ENCODE data around the gene AK5. TPM values are rescaled to one million over a fixed set of nuclear protein-coding genes. Genes with fewer than 3 reads are reported as not detected.

AK5 gene
- total and polyA plus RNA-seq, 2 donors: 0.79 to 6.5 TPM

DNA sequence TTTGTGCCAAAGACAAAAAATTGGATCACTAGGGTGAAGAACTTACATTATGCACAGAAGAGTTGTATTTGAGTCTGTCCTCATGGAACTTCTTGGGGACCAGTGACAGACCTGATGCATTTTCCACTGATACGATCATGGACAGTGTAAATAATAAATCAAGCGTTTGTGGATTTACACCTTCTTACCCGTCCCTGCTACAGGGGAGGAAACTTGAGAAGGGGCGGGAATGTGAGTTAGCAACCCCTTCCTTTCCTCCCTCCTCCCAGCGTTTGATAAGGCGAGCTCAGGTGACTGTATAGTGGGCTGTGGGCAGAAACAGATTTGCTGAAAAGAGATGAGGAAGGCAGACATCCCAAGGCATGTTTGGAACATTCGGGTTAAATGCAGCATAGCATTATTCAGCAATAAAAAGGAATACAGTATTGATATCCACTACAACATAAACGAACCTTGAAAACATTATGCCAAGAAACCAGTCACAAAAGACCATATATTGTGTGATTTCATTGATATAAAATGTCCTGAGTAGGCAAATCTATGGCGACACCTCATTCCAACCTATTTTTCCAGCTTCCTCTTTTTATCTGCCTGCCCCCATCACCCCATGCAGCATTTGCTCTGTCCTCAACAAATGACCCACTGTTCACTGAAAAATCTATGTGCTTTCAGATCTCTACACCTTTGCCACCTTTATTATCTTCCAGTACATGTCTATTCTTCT lies 271.9 kb downstream of the AK5 start:
- 43% methylated on average over 9 of the region's 9 CpGs for WGBS
- H3K4me3 ChIP-seq (ENCODE audit: low read depth, low read length): no peak overlapping the region
- DNase-seq (ENCODE audit: extremely low spot score): no peak

DNA sequence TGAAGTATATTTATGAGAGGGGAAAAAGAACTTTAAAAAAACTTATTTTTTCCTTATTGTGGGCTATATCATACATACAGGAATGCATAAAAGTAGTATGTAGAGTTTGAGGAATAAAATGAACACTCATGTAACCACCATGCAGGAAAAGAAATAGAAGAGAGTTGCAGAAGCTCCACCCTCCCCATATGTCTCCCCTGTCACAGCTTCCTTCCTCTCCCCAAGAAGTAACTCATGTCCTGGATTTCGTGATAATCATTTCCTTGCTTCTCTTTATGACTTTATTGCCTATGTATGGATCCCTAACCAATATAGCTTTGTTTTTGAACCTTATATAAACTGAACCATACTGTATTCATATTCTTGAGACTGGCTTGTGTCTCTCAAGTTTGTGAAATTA lies 274.2 kb downstream of the AK5 start:
- H3K36me3 ChIP-seq (ENCODE audit: insufficient read depth): no peaks in the 10 kb centered on the region
- H3K4me3 ChIP-seq (ENCODE audit: low read depth, low read length): no peak overlapping the region
- H3K27ac ChIP-seq (ENCODE audit: low read depth): no peak overlapping the region
- DNase-seq (ENCODE audit: extremely low spot score): no peak
- WGBS: 50% methylated on average over 1 of the region's 1 CpG
- H3K4me1 ChIP-seq (ENCODE audit: insufficient read depth): no peaks in the 10 kb centered on the region

More for the DNA sequence above, 271.9 kb downstream of the AK5 start:
- no peaks in the 10 kb centered on the region for H3K36me3 ChIP-seq (ENCODE audit: insufficient read depth)
- H3K4me1 ChIP-seq (ENCODE audit: insufficient read depth): no peaks in the 10 kb centered on the region
- no peak overlapping the region for H3K27ac ChIP-seq (ENCODE audit: low read depth)

DNA sequence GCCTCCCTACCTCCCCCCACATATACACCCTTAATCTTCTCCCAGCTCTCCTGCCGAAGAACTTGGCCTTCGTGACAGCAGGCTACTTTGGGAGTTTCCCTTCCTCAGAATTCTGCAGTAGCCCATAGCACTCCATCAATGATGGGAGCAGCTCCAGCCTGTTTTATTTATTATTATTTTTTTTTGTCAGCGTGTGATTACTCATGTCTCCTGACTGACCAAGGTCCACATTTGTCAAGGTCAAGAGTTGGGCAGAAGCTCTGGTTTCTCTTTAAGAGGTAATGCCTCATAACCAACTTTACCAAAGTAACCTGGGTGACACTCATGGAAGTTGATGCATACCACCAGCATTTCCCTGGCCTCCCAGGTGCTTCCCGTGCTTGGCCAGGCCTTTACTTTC lies 275.2 kb downstream of the AK5 start:
- H3K36me3 ChIP-seq (ENCODE audit: insufficient read depth): no peaks in the 10 kb centered on the region
- no peak overlapping the region for H3K27ac ChIP-seq (ENCODE audit: low read depth)
- H3K4me1 ChIP-seq (ENCODE audit: insufficient read depth): no peaks in the 10 kb centered on the region
- DNase-seq (ENCODE audit: extremely low spot score): no peak
- 69% methylated on average over 4 of the region's 4 CpGs for WGBS
- no peak overlapping the region for H3K4me3 ChIP-seq (ENCODE audit: low read depth, low read length)

DNA sequence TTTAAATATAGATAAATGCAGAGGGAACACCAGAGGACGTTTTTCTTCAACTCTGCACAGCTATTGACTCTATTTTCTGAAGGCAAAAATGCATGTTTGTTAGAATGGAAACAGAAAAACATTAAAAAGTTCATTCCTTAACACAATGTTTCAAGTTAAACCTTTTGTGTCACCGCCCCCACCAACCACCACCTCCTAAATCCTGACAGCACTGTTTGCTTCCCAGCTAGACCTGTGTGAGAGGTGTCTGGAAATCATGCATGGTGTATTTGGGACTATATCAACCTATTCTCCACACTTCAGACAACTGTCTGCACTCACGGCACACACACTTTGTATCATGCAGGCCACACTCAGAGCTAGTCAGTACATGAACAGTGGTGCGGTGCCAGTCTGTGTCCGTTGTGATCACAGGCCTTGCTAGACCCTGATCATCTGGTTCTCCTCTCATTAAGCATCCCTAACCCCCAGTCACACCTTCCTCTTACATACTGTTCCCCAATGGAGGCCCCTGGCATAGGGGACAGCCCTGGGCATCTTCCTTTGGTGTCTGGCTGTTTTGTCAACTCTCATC lies 276.9 kb downstream of the AK5 start:
- Histone ChIP-seq H3K4me1 (ENCODE audit: insufficient read depth) (no peaks in the 10 kb centered on the region), H3K4me3 (ENCODE audit: low read depth, low read length) (no peak overlapping the region), H3K36me3 (ENCODE audit: insufficient read depth) (no peaks in the 10 kb centered on the region), H3K27ac (ENCODE audit: low read depth) (no peak overlapping the region)
- DNase-seq (ENCODE audit: extremely low spot score): no peak
- WGBS: 92% methylated on average over 5 of the region's 5 CpGs

DNA sequence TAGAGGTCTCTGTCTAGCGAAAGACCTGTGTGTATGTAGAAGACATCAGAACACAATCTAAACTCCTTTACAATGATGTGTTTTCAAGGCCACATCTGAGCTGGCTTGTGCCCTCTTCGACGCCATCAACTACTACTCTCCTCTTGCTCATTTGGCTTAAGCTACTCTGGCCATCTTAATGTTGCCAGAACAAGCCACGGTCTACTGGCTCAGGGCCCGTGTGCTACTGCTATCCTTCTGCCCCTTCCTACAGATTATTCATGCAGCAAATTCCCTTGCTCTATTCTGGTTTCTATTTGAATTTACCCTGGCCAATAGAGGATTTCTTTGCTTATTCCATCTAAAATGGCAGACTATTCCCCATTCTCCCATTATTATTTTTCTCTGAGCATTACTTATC lies 278.9 kb downstream of the AK5 start:
- no peak for DNase-seq (ENCODE audit: extremely low spot score)
- Histone ChIP-seq H3K4me3 (ENCODE audit: low read depth, low read length) (no peak overlapping the region), H3K36me3 (ENCODE audit: insufficient read depth) (peaks cover 2% of the 10 kb centered on the region), H3K27ac (ENCODE audit: low read depth) (no peak overlapping the region), H3K4me1 (ENCODE audit: insufficient read depth) (no peaks in the 10 kb centered on the region)
- 95% methylated on average over 5 of the region's 5 CpGs for WGBS

DNA sequence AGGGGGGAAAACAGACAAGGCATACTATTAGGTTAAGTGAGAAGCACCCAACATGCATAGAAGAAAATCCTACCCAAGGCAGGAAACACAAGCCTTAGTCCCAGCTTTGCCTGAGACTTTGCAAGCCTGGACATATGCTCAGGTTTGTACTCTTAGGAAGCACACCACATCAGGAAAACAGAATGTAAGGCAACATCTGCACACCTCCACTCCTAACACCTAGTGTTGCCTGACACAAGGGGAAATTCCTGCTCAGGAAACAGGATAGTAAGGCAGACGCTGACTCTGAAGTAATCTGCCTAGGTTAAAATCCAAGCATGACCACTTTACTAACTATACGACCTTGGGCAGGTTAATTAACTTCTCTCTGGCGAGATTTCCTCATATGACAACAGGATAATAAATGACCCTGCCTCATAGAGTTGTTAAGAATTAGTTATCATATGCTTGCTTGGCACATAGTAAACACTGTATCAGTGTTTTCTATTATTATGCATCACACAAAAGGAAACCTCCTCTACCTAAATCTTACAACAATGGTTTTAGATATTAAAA lies 280.9 kb downstream of the AK5 start:
- H3K27ac ChIP-seq (ENCODE audit: low read depth): no peak overlapping the region
- no peak for DNase-seq (ENCODE audit: extremely low spot score)
- H3K4me1 ChIP-seq (ENCODE audit: insufficient read depth): no peaks in the 10 kb centered on the region
- WGBS: 80% methylated on average over 3 of the region's 3 CpGs
- peaks cover 6% of the 10 kb centered on the region for H3K36me3 ChIP-seq (ENCODE audit: insufficient read depth)
- H3K4me3 ChIP-seq (ENCODE audit: low read depth, low read length): no peak overlapping the region

DNA sequence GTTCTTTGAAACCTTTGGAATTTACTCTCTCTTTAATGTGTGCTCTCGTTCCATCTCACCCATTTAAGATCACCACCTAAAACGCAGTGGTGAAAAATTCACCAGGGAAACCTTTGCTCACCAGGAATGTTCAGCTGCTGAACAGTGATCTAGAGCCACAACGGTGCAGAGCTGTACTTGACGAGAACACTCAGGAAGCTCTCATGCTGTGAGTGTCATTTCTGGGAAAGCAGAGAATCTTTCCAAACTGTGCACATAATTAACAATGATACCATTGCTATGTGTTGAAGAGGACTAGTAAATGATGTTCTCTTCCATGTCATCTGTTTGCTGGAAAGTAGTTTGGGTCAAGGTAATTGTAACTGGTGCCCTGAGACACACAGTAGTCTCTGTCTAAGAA lies 283.5 kb downstream of the AK5 start:
- DNase-seq (ENCODE audit: extremely low spot score): no peak
- H3K27ac ChIP-seq (ENCODE audit: low read depth): no peak overlapping the region
- H3K4me1 ChIP-seq (ENCODE audit: insufficient read depth): no peaks in the 10 kb centered on the region
- WGBS: 90% methylated on average over 4 of the region's 4 CpGs
- H3K4me3 ChIP-seq (ENCODE audit: low read depth, low read length): no peak overlapping the region
- H3K36me3 ChIP-seq (ENCODE audit: insufficient read depth): peaks cover 6% of the 10 kb centered on the region

DNA sequence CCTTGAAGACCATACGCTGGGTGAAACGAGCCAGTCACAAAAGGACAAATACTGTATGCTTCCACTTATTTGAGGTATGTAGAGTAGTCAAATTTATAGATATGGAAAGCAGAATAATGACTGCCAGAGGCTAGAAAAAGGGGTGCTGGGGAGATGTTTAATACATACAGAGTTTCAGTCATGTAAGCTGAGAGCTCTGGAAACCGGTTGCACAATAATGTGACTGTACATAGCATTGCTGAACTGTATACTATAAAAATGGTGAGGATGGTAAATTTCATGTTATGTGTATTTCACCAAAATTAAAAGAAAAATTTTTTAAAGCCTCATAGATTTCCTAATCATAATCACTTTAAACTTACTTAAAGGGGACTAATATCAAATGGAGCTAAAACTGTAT lies 289.8 kb downstream of the AK5 start:
- DNase-seq (ENCODE audit: extremely low spot score): no peak
- 98% methylated on average over 3 of the region's 3 CpGs for WGBS
- peaks cover 4% of the 10 kb centered on the region for H3K36me3 ChIP-seq (ENCODE audit: insufficient read depth)
- no peak overlapping the region for H3K4me3 ChIP-seq (ENCODE audit: low read depth, low read length)
- H3K4me1 ChIP-seq (ENCODE audit: insufficient read depth): no peaks in the 10 kb centered on the region
- no peak overlapping the region for H3K27ac ChIP-seq (ENCODE audit: low read depth)

DNA sequence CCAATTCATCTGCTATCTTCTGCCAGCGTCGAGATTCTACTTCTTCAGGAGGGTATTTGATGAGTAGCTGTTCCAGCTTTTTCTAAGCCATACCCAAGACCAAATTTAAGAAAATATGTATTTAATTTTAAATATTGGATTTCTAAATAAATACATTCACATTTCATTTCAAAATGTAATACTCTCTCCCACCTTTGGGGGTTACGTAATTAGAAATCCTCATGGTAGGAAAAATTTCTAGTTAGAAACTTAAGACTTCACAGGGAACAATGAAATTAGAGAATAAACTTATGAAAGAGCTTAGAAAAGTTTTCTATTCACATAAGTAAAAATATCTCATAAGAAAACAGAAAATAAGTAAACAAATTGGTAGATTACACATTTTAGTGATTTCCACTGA lies 297.7 kb downstream of the AK5 start:
- no peak overlapping the region for H3K4me3 ChIP-seq (ENCODE audit: low read depth, low read length)
- H3K4me1 ChIP-seq (ENCODE audit: insufficient read depth): no peaks in the 10 kb centered on the region
- WGBS: 96% methylated on average over 3 of the region's 3 CpGs
- H3K27ac ChIP-seq (ENCODE audit: low read depth): no peak overlapping the region
- peaks cover 4% of the 10 kb centered on the region for H3K36me3 ChIP-seq (ENCODE audit: insufficient read depth)
- DNase-seq (ENCODE audit: extremely low spot score): no peak

DNA sequence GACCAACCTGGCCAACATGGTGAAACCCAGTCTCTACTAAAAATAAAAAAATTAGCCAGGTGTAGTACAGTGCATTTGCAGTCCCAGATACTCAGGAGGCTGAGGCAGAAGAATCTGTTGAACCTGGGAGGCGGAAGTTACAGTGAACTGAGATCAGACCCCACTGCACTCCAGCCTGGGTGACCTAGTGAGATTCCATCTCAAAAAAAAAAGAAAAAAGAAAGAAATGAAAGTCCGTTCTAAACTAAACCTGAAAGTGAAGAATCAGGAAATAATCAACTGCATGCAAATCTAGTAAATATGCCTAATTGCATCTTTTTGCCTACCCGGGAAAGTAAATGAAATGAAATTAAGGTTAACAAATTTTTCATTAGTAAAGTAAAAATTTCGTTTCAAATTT lies 301.1 kb downstream of the AK5 start:
- Histone ChIP-seq H3K4me1 (ENCODE audit: insufficient read depth) (no peaks in the 10 kb centered on the region), H3K27ac (ENCODE audit: low read depth) (no peak overlapping the region), H3K36me3 (ENCODE audit: insufficient read depth) (peaks cover 4% of the 10 kb centered on the region), H3K4me3 (ENCODE audit: low read depth, low read length) (no peak overlapping the region)
- 89% methylated on average over 4 of the region's 4 CpGs for WGBS
- DNase-seq (ENCODE audit: extremely low spot score): no peak

DNA sequence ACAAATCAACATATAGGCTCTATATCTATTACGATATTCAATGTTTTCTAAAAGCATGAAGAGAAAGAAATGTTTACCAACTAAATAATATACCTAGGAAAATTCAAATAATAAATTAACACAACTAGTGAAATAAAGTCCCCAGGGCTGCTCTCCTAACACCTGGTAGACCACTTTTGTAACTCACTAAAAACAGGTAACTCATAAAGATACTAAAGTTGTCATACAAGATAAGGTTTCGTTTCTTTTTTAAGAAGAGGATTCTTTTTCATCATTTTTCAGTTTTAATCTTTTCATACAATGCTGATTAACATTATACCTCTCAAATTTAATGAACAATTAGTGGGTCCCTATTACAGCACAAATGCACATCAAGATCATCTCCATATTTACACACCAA lies 301.7 kb downstream of the AK5 start:
- Histone ChIP-seq H3K4me1 (ENCODE audit: insufficient read depth) (no peaks in the 10 kb centered on the region), H3K36me3 (ENCODE audit: insufficient read depth) (peaks cover 4% of the 10 kb centered on the region)
- 91% methylated on average over 2 of the region's 2 CpGs for WGBS

DNA sequence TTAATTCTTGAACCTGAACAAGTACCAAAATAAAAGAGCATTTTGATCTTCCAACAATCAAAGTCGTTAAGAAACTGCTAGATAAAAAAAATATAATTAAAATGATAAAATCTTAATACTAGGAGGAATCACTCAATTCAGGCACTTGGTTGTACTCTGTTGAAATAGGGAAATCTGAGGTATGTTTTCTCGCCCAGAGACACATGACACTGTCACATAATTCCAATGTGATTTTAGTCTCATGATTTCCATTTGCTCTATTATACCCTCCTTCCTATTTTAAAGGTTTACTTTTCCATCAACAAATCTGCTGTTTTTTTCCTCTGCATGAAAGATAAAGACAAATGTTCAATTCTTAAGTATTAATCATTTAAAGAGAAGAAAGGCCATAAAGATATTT lies 303.1 kb downstream of the AK5 start:
- Histone ChIP-seq H3K4me1 (ENCODE audit: insufficient read depth) (no peaks in the 10 kb centered on the region), H3K4me3 (ENCODE audit: low read depth, low read length) (no peak overlapping the region), H3K27ac (ENCODE audit: low read depth) (no peak overlapping the region), H3K36me3 (ENCODE audit: insufficient read depth) (peaks cover 4% of the 10 kb centered on the region)
- 91% methylated on average over 2 of the region's 2 CpGs for WGBS
- no peak for DNase-seq (ENCODE audit: extremely low spot score)

More for the DNA sequence above, 301.7 kb downstream of the AK5 start:
- no peak for DNase-seq (ENCODE audit: extremely low spot score)
- H3K4me3 ChIP-seq (ENCODE audit: low read depth, low read length): no peak overlapping the region
- no peak overlapping the region for H3K27ac ChIP-seq (ENCODE audit: low read depth)

DNA sequence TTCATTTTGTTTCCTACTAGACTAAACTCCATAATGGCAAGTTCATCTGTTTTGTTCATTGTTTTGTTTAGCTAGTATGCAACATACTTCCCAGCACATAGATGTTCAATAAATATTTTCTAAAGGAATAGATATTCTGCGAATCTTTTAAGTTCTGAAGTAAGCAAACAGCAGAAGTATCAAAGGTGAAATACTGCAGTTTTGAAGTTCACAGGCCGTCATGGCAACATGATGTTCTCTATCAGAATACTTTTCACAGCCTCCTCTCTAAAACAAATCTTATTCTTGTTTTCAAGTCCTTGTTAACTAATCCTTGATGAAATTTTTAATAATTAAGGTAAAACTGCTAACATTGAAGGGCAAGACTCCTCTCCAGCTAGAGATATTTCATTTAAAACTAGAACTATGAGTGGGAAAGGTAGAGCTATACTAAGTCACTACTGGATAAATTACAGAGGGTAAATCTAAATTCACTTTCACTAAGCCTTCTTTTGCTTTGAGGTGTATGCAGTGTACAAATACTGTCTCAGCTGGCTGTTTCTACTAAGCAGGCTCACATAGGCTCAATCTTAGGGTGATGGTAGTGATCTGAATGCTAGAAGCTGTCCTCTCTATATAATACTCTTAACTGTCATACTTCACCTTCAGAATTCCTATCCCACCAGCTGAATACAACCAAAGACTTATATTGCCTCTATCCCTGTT lies 303.9 kb downstream of the AK5 start:
- H3K27ac ChIP-seq (ENCODE audit: low read depth): no peak overlapping the region
- peaks cover 3% of the 10 kb centered on the region for H3K36me3 ChIP-seq (ENCODE audit: insufficient read depth)
- WGBS: 89% methylated on average over 2 of the region's 2 CpGs
- H3K4me3 ChIP-seq (ENCODE audit: low read depth, low read length): no peak overlapping the region
- no peak for DNase-seq (ENCODE audit: extremely low spot score)
- H3K4me1 ChIP-seq (ENCODE audit: insufficient read depth): no peaks in the 10 kb centered on the region

DNA sequence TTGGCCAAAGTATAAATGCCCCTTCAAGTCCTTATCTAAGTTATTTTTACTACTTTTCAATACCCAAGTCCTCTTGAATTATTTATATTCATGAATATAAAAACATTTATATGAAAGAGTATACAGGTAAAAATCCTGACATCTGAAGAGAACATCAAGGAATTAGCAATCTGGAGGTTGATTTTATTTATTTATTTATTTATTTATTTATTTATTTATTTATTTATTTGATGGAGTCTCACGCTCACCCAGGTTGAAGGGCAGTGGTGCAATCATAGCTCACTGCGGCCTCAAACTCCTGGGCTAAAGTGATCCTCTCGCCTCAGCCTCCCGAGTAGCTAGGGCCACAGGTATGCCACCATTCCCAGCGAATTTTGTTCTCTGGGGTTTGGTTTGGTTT lies 307.4 kb downstream of the AK5 start:
- H3K27ac ChIP-seq (ENCODE audit: low read depth): no peak overlapping the region

More for the DNA sequence above, 307.4 kb downstream of the AK5 start:
- 89% methylated on average over 5 of the region's 5 CpGs for WGBS
- DNase-seq (ENCODE audit: extremely low spot score): no peak
- no peaks in the 10 kb centered on the region for H3K36me3 ChIP-seq (ENCODE audit: insufficient read depth)
- H3K4me3 ChIP-seq (ENCODE audit: low read depth, low read length): no peak overlapping the region
- H3K4me1 ChIP-seq (ENCODE audit: insufficient read depth): no peaks in the 10 kb centered on the region

Data from urinary bladder (tissue), 4 donors.